Astrocyte (in vitro differentiated cells and primary cell): Measurements from ENCODE around the gene GPR42.

Experiments
- CTCF ChIP-seq: IDR thresholded peaks from 2 replicates; pipeline ENCODE4 v1.5.1; 2011; ENCODE audit warnings: low read depth, mild to moderate bottlenecking, inconsistent platforms, low read length, moderate library complexity; ENCODE audit not compliant: insufficient read depth
- EZH2 ChIP-seq: IDR thresholded peaks from 2 replicates; pipeline ENCODE4 v1.6.1; 2012; ENCODE audit warnings: mild to moderate bottlenecking, low read length, inconsistent platforms; ENCODE audit not compliant: insufficient read depth

GRCh38 chr19:35416331-35416730 is 45.5 kb downstream of the GPR42 start:
- TF ChIP-seq CTCF = no peak
- TF ChIP-seq EZH2 = no peak
